ENCODE results near the gene S100A6.
A peak's percentile ranks its signal among the peaks of the same experiment; 100 is the strongest.

The S100A6 gene

GRCh38 chr1:153534925-153535241 lies 908 bp downstream of the S100A6 start:
- peak overlapping the region; percentile 45 for H3K14ac ChIP-seq (ENCODE audit: low read length)
- H3K23ac ChIP-seq (ENCODE audit: low read length) = no peak overlapping the region
- peaks cover 27 to 35% of the 10 kb centered on the region in 2 experiments for H3K4me1 ChIP-seq (ENCODE audit: control insufficient read depth in 1 of 2, insufficient read depth in 2 of 2, low read length in 2 of 2)

GRCh38 chr1:153534226-153534924 lies 1.4 kb downstream of the S100A6 start:
- no peak overlapping the region for H2AFZ ChIP-seq (ENCODE audit: insufficient read depth, low read length, poor library complexity)
- H3K14ac ChIP-seq (ENCODE audit: low read length) = peak overlapping the region; percentile 30
- peak in 1 of 2 donors; percentile 29 for DNase-seq
- peak overlapping the region; percentile 12 for H3K4ac ChIP-seq (ENCODE audit: low read depth, low read length)
- peak overlapping the region; percentile 36 for H3K18ac ChIP-seq (ENCODE audit: low read length)
- no peak overlapping the region for H3K4me3 ChIP-seq (ENCODE audit: low read depth, low read length)
- H3K36me3 ChIP-seq (ENCODE audit: control insufficient read depth in 1 of 2, insufficient read depth in 2 of 2, low read length in 2 of 2) = no peaks in the 10 kb centered on the region
- no peak overlapping the region for H3K23ac ChIP-seq (ENCODE audit: low read length)
- peaks cover 27% of the 10 kb centered on the region for H3K79me1 ChIP-seq (ENCODE audit: low read length)
- H2BK120ac ChIP-seq (ENCODE audit: insufficient read depth, low read length, poor library complexity) = peak overlapping the region; percentile 85
- WGBS (ENCODE audit: extremely low coverage, insufficient coverage, insufficient read length) = no CpG with 5 or more reads among the region's 7 CpGs
- H3K4me1 ChIP-seq (ENCODE audit: control insufficient read depth in 1 of 2, insufficient read depth in 2 of 2, low read length in 2 of 2) = peaks cover 27 to 35% of the 10 kb centered on the region in 2 experiments
- H2BK5ac ChIP-seq (ENCODE audit: low read depth, low read length, poor library complexity) = peak overlapping the region; percentile 2
- H3K27ac ChIP-seq (ENCODE audit: low read depth, low read length) = no peak overlapping the region
- no peaks in the 10 kb centered on the region for H3K27me3 ChIP-seq (ENCODE audit: insufficient read depth, low read length)
- H4K12ac ChIP-seq (ENCODE audit: low read depth, low read length) = no peak overlapping the region
- H3K9me3 ChIP-seq (ENCODE audit: insufficient read depth, low read depth, low read length) = no peaks in the 10 kb centered on the region
- no peak overlapping the region for H3K9ac ChIP-seq (ENCODE audit: low read length)
- H4K91ac ChIP-seq (ENCODE audit: low read depth, low read length) = peak overlapping the region; percentile 93
- H3K4me2 ChIP-seq (ENCODE audit: low read length) = no peak overlapping the region
- H2BK12ac ChIP-seq (ENCODE audit: low read length) = peak overlapping the region; percentile 66
- H3K79me2 ChIP-seq (ENCODE audit: control insufficient read depth, insufficient read depth, low read length, poor library complexity) = no peaks in the 10 kb centered on the region
- H4K8ac ChIP-seq (ENCODE audit: low read depth, low read length) = peak overlapping the region; percentile 27
- H2AK5ac ChIP-seq (ENCODE audit: low read length) = peak overlapping the region; percentile 26

More at GRCh38 chr1:153534925-153535241, 908 bp downstream of the S100A6 start:
- H2BK120ac ChIP-seq (ENCODE audit: insufficient read depth, low read length, poor library complexity) = peak overlapping the region; percentile 9
- peak overlapping the region; percentile 90 for H2BK12ac ChIP-seq (ENCODE audit: low read length)
- H2AK5ac ChIP-seq (ENCODE audit: low read length) = peak overlapping the region; percentile 48
- H4K91ac ChIP-seq (ENCODE audit: low read depth, low read length) = peak overlapping the region; percentile 49
- no peak overlapping the region for H3K18ac ChIP-seq (ENCODE audit: low read length)
- H2BK5ac ChIP-seq (ENCODE audit: low read depth, low read length, poor library complexity) = no peak overlapping the region
- peaks cover 30% of the 10 kb centered on the region for H3K79me1 ChIP-seq (ENCODE audit: low read length)
- no peak overlapping the region for H3K4ac ChIP-seq (ENCODE audit: low read depth, low read length)
- H4K8ac ChIP-seq (ENCODE audit: low read depth, low read length) = no peak overlapping the region
- no CpG with 5 or more reads among the region's 3 CpGs for WGBS (ENCODE audit: extremely low coverage, insufficient coverage, insufficient read length)
- no peaks in the 10 kb centered on the region for H3K36me3 ChIP-seq (ENCODE audit: control insufficient read depth in 1 of 2, insufficient read depth in 2 of 2, low read length in 2 of 2)
- H4K12ac ChIP-seq (ENCODE audit: low read depth, low read length) = no peak overlapping the region
- no peaks in the 10 kb centered on the region for H3K27me3 ChIP-seq (ENCODE audit: insufficient read depth, low read length)
- H3K27ac ChIP-seq (ENCODE audit: low read depth, low read length) = no peak overlapping the region
- H3K9me3 ChIP-seq (ENCODE audit: insufficient read depth, low read depth, low read length) = no peaks in the 10 kb centered on the region
- H3K9ac ChIP-seq (ENCODE audit: low read length) = no peak overlapping the region
- H3K4me2 ChIP-seq (ENCODE audit: low read length) = no peak overlapping the region
- no peak overlapping the region for H2AFZ ChIP-seq (ENCODE audit: insufficient read depth, low read length, poor library complexity)
- DNase-seq = no peak
- no peaks in the 10 kb centered on the region for H3K79me2 ChIP-seq (ENCODE audit: control insufficient read depth, insufficient read depth, low read length, poor library complexity)
- H3K4me3 ChIP-seq (ENCODE audit: low read depth, low read length) = peak overlapping the region; percentile 32

GRCh38 chr1:153533689-153534201 lies 2.0 kb downstream of the S100A6 start:
- H2BK12ac ChIP-seq (ENCODE audit: low read length) = peak overlapping the region; percentile 66
- WGBS (ENCODE audit: extremely low coverage, insufficient coverage, insufficient read length) = no CpG with 5 or more reads among the region's 13 CpGs
- H3K27ac ChIP-seq (ENCODE audit: low read depth, low read length) = no peak overlapping the region
- peak overlapping the region; percentile 9 for H4K12ac ChIP-seq (ENCODE audit: low read depth, low read length)
- no peak overlapping the region for H3K23ac ChIP-seq (ENCODE audit: low read length)
- no peaks in the 10 kb centered on the region for H3K79me2 ChIP-seq (ENCODE audit: control insufficient read depth, insufficient read depth, low read length, poor library complexity)
- peak overlapping the region; percentile 93 for H4K91ac ChIP-seq (ENCODE audit: low read depth, low read length)
- H3K4me1 ChIP-seq (ENCODE audit: control insufficient read depth in 1 of 2, insufficient read depth in 2 of 2, low read length in 2 of 2) = peaks cover 27 to 35% of the 10 kb centered on the region in 2 experiments
- H3K4ac ChIP-seq (ENCODE audit: low read depth, low read length) = peak overlapping the region; percentile 12
- no peaks in the 10 kb centered on the region for H3K36me3 ChIP-seq (ENCODE audit: control insufficient read depth in 1 of 2, insufficient read depth in 2 of 2, low read length in 2 of 2)
- peak overlapping the region; percentile 54 for H3K14ac ChIP-seq (ENCODE audit: low read length)
- H2BK120ac ChIP-seq (ENCODE audit: insufficient read depth, low read length, poor library complexity) = peak overlapping the region; percentile 85
- no peak overlapping the region for H3K9ac ChIP-seq (ENCODE audit: low read length)
- H3K9me3 ChIP-seq (ENCODE audit: insufficient read depth, low read depth, low read length) = no peaks in the 10 kb centered on the region
- peaks cover 27% of the 10 kb centered on the region for H3K79me1 ChIP-seq (ENCODE audit: low read length)
- peak overlapping the region; percentile 15 for H3K4me2 ChIP-seq (ENCODE audit: low read length)
- H4K8ac ChIP-seq (ENCODE audit: low read depth, low read length) = peak overlapping the region; percentile 43
- H2BK5ac ChIP-seq (ENCODE audit: low read depth, low read length, poor library complexity) = peak overlapping the region; percentile 44
- no peak overlapping the region for H3K4me3 ChIP-seq (ENCODE audit: low read depth, low read length)
- peak overlapping the region; percentile 31 for H2AK5ac ChIP-seq (ENCODE audit: low read length)
- peak in 1 of 2 donors; percentile 37 for DNase-seq
- H2AFZ ChIP-seq (ENCODE audit: insufficient read depth, low read length, poor library complexity) = peak overlapping the region; percentile 21
- no peaks in the 10 kb centered on the region for H3K27me3 ChIP-seq (ENCODE audit: insufficient read depth, low read length)
- H3K18ac ChIP-seq (ENCODE audit: low read length) = peak overlapping the region; percentile 73

- Histone ChIP-seq H2AFZ (ENCODE audit: insufficient read depth, low read length, poor library complexity) (peak overlapping the region; percentile 21), H3K36me3 (ENCODE audit: control insufficient read depth in 1 of 2, insufficient read depth in 2 of 2, low read length in 2 of 2) (no peaks in the 10 kb centered on the region), H4K8ac (ENCODE audit: low read depth, low read length) (peak overlapping the region; percentile 75), H3K4ac (ENCODE audit: low read depth, low read length) (peak overlapping the region; percentile 11), H3K4me2 (ENCODE audit: low read length) (peak overlapping the region; percentile 15), H4K91ac (ENCODE audit: low read depth, low read length) (peak overlapping the region; percentile 93), H2BK120ac (ENCODE audit: insufficient read depth, low read length, poor library complexity) (peak overlapping the region; percentile 85), H2BK12ac (ENCODE audit: low read length) (peak overlapping the region; percentile 94), H3K79me2 (ENCODE audit: control insufficient read depth, insufficient read depth, low read length, poor library complexity) (no peaks in the 10 kb centered on the region), H3K18ac (ENCODE audit: low read length) (peak overlapping the region; percentile 73), H3K9ac (ENCODE audit: low read length) (no peak overlapping the region), H3K9me3 (ENCODE audit: insufficient read depth, low read depth, low read length) (no peaks in the 10 kb centered on the region), H2AK5ac (ENCODE audit: low read length) (peak overlapping the region; percentile 71), H3K23ac (ENCODE audit: low read length) (no peak overlapping the region), H3K14ac (ENCODE audit: low read length) (peak overlapping the region; percentile 54), H3K4me3 (ENCODE audit: low read depth, low read length) (no peak overlapping the region), H2BK5ac (ENCODE audit: low read depth, low read length, poor library complexity) (peak overlapping the region; percentile 44), H3K79me1 (ENCODE audit: low read length) (peaks cover 28% of the 10 kb centered on the region), H3K4me1 (ENCODE audit: control insufficient read depth in 1 of 2, insufficient read depth in 2 of 2, low read length in 2 of 2) (peaks cover 23 to 31% of the 10 kb centered on the region in 2 experiments), H3K27me3 (ENCODE audit: insufficient read depth, low read length) (no peaks in the 10 kb centered on the region), H3K27ac (ENCODE audit: low read depth, low read length) (peak overlapping the region; percentile 18), H4K12ac (ENCODE audit: low read depth, low read length) (peak overlapping the region; percentile 9)
- no CpG with 5 or more reads among the region's 34 CpGs for WGBS (ENCODE audit: extremely low coverage, insufficient coverage, insufficient read length)
- peak in 1 of 2 donors; percentile 46 for DNase-seq
Observed at GRCh38 chr1:153532769-153533599, 2.8 kb downstream of the S100A6 start.
